HEK293T (cell line): Measurements from ENCODE around the gene POLR3E.

Experiments used
- CTCF ChIA-PET: fragments of 350-600 bp; formaldehyde crosslinking; extraction: SDS; loops from one replicate; lab custom pipeline; 2021; ENCODE audit warnings: antibody characterized with exemption, inconsistent platforms; lab: Yijun Ruan, JAX
- POLR2A ChIA-PET: fragments of 350-600 bp; formaldehyde crosslinking; extraction: SDS; loops from one replicate; lab custom pipeline; 2020; ENCODE audit warnings: antibody characterized with exemption, inconsistent platforms; lab: Yijun Ruan, JAX
- DNase-seq: peaks from one replicate; pipeline ENCODE4 v3.0.0; 2012; ENCODE audit warnings: mixed read lengths; ENCODE audit errors: extremely low spot score
- ARNT ChIP-seq: fragments of 450-650 bp; IDR thresholded peaks from 2 replicates; pipeline ENCODE4 v1.6.1; 2017; ENCODE audit warnings: mild to moderate bottlenecking
- BHLHE40 ChIP-seq: fragments of 450-650 bp; IDR thresholded peaks from 2 replicates; pipeline ENCODE4 v1.6.1; 2016; ENCODE audit warnings: mild to moderate bottlenecking, moderate library complexity, borderline replicate concordance
- CTBP1 ChIP-seq: fragments of 450-650 bp; IDR thresholded peaks from 2 replicates; pipeline ENCODE4 v1.6.1; 2016; ENCODE audit warnings: borderline replicate concordance
- ELF4 ChIP-seq: fragments of 450-650 bp; IDR thresholded peaks from 2 replicates; pipeline ENCODE4 v1.6.1; 2017; ENCODE audit warnings: antibody characterized with exemption
- FOXA1 ChIP-seq: fragments of 450-650 bp; IDR thresholded peaks from 2 replicates; pipeline ENCODE4 v1.6.1; 2016; ENCODE audit warnings: mild to moderate bottlenecking
- FOXK2 ChIP-seq: fragments of 450-650 bp; IDR thresholded peaks from 2 replicates; pipeline ENCODE4 v1.6.1; 2016; ENCODE audit warnings: mild to moderate bottlenecking
- FOXM1 ChIP-seq: fragments of 450-650 bp; IDR thresholded peaks from 2 replicates; pipeline ENCODE4 v1.6.1; 2017; ENCODE audit warnings: mild to moderate bottlenecking, borderline replicate concordance
- HDGF ChIP-seq: fragments of 450-650 bp; IDR thresholded peaks from 2 replicates; pipeline ENCODE4 v1.6.1; 2017; ENCODE audit warnings: antibody characterized with exemption, borderline replicate concordance
- L3MBTL2 ChIP-seq: fragments of 450-650 bp; conservative IDR thresholded peaks from 2 replicates; pipeline ENCODE4 v1.6.1; 2016; ENCODE audit warnings: mild to moderate bottlenecking
- LEF1 ChIP-seq: fragments of 450-650 bp; IDR thresholded peaks from 2 replicates; pipeline ENCODE4 v1.6.1; 2017; ENCODE audit warnings: mild to moderate bottlenecking, borderline replicate concordance
- NFRKB ChIP-seq: fragments of 450-650 bp; IDR thresholded peaks from 2 replicates; pipeline ENCODE4 v1.6.1; 2016; ENCODE audit warnings: mild to moderate bottlenecking, moderate library complexity
- PKNOX1 ChIP-seq: fragments of 450-650 bp; IDR thresholded peaks from 2 replicates; pipeline ENCODE4 v1.6.1; 2016
- SP1 ChIP-seq: fragments of 450-650 bp; IDR thresholded peaks from 2 replicates; pipeline ENCODE4 v1.6.1; 2017
- SUZ12 ChIP-seq: fragments of 450-650 bp; IDR thresholded peaks from 2 replicates; pipeline ENCODE4 v1.6.1; 2016; ENCODE audit warnings: mild to moderate bottlenecking
- TARDBP ChIP-seq: fragments of 450-650 bp; IDR thresholded peaks from 2 replicates; pipeline ENCODE4 v1.6.1; 2016
- ZNF384 ChIP-seq: fragments of 450-650 bp; IDR thresholded peaks from 2 replicates; pipeline ENCODE4 v1.6.1; 2016

POLR3E gene

GRCh38 chr16:22373662-22374310 is 76.6 kb downstream of the POLR3E start:
- POLR2A ChIA-PET = interaction anchor here (0.8 kb wide), 1 partner anchor 10 kb away, joined by 4 read pairs; no protein-coding TSS in a partner anchor
- CTCF ChIA-PET = no interaction called here
- TF ChIP-seq FOXA1 (no peak), L3MBTL2 (peak; percentile 83)
- peak; percentile 26 for DNase-seq

GRCh38 chr16:22374311-22375116 is 77.3 kb downstream of the POLR3E start, which contains the start of gene CDR2:
CDR2 (minus strand) TSS chr16:22374619; CDS start chr16:22374309, 310 bp downstream.
- TF ChIP-seq HDGF (no peak), CTBP1 (no peak), NFRKB (no peak), TARDBP (no peak), PKNOX1 (peak; percentile 100), L3MBTL2 (peak; percentile 61), FOXA1 (no peak), ARNT (peak; percentile 37; the same call in 1 of the 2 replicates), LEF1 (no peak), ZNF384 (no peak), BHLHE40 (no peak), FOXK2 (no peak), ELF4 (no peak), SUZ12 (no peak), SP1 (no peak), FOXM1 (no peak)
- CTCF ChIA-PET = no interaction called here
- peak; percentile 98 for DNase-seq
- POLR2A ChIA-PET = interaction anchor here (1.1 kb wide), 1 partner anchor 19 kb away, joined by 4 read pairs; no protein-coding TSS in a partner anchor

DNA sequence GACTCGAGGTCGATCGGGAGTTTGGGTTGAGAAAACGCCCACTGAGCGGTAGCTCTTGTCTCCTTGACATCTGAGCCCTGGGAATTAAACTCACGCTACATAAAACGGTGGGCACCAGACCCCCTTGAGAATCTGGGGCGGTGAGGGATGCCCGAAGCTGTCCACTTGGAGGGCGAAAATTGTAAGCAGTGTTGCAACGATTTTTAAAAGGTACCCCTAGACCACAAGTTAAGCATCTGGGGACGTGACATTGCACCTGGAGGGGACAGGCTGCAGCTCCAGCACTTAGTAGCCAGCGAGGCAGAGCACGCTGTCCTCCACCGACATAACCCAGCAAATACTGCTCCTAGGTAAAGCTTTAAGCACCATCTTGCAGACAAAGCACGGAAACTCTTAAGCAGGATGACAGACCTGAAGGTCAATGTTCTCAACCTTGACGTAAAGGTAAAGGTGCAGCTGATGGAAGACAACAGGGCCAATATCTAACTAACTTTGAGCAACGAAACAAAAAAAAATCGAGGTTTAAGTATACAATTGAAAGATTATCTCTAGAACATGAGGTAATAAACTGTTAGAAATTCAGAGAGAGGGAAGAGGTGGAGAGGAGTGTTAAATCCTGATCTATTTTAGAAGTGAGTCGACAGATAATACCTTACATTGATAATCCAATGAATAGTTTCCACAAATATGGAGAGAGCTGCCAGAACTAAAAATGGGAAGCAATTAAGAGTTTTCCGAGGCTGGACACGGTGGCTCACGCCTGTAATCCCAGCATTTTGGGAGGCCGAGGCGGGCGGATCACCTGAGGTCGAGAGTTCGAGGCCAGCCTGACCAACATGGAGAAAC is 78.1 kb downstream of the POLR3E start:
- POLR2A ChIA-PET = interaction anchor here (1.1 kb wide), 1 partner anchor 20 kb away, joined by 4 read pairs; no protein-coding TSS in a partner anchor
- TF ChIP-seq ZNF384 (no peak), L3MBTL2 (peak; percentile 22; the same call in 1 of the 2 replicates)
- DNase-seq = no peak
- CTCF ChIA-PET = interaction anchor here (0.7 kb wide), 1 partner anchor 463 kb away, joined by 4 read pairs; no protein-coding TSS in a partner anchor

DNA sequence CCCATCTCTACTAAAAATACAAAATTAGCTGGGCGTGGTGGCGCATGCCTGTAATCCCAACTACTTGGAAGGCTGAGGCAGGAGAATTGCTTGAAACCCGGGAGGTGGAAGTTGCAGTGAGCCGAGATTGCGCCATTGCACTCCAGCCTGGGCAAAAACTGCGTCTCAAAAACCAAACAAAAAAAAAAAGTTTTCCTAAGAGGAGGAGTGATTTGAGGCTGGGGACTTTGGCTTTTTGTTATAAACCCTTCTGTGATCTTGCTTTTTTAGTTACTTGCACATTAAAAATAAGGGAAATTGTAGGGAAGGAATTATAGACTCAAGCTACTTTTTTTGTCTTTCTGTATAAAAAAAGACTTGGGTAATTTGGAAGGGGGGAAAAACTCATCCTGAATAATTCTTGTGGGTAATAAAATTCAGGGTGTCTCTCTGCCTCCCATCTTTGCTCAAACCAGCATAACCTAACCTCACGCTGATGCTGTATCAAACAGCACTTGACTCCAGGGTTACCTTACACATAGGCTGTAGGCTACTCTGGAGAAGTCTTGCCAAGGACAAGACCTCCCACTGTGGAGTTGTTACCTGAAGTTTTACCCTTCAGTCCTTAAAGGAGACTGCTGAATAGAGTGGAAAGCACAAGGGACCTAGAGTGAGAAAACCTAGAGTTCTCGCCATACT is 78.9 kb downstream of the POLR3E start:
- TF ChIP-seq CTBP1 = no peak
- TF ChIP-seq ELF4 = no peak
- TF ChIP-seq L3MBTL2 = no peak
- no peak for TF ChIP-seq FOXK2
- no peak for TF ChIP-seq SUZ12
- no peak for TF ChIP-seq FOXM1
- TF ChIP-seq ZNF384 = no peak
- TF ChIP-seq SP1 = no peak
- TF ChIP-seq FOXA1 = no peak
- TF ChIP-seq NFRKB = no peak
- no peak for TF ChIP-seq BHLHE40
- no peak for TF ChIP-seq ARNT
- no peak for TF ChIP-seq PKNOX1
- no peak for TF ChIP-seq HDGF
- POLR2A ChIA-PET = no interaction called here
- CTCF ChIA-PET = interaction anchor here (0.7 kb wide), 1 partner anchor 462 kb away, joined by 4 read pairs; no protein-coding TSS in a partner anchor
- no peak for DNase-seq

- DNase-seq = no peak
- ChIA-PET POLR2A (no interaction called here), CTCF (no interaction called here)
- TF ChIP-seq ARNT (no peak), SP1 (no peak), TARDBP (no peak), PKNOX1 (no peak), LEF1 (no peak), ELF4 (no peak), HDGF (no peak), NFRKB (no peak), ZNF384 (no peak), FOXA1 (no peak), FOXK2 (no peak)
Observed at GRCh38 chr16:22379656-22380055, 82.4 kb downstream of the POLR3E start.
